Progenitor cell of endocrine pancreas (in vitro differentiated cells): ENCODE data around the gene SLC9B1. TPM values are rescaled to one million over a fixed set of nuclear protein-coding genes. Genes with fewer than 3 reads are reported as not detected.
A peak's percentile ranks its signal among the peaks of the same experiment; 100 is the strongest.

Experiments
- DNase-seq: peaks from one replicate; pipeline ENCODE4 v3.0.0; 2021; ENCODE audit warnings: low spot score; ENCODE audit not compliant: unreplicated experiment
- H3K27ac Mint-ChIP-seq: 2 replicates; pipeline ENCODE4 v1.8.0; 2021; ENCODE audit warnings: mild to moderate bottlenecking, moderate library complexity, mixed read lengths
- H3K27me3 Mint-ChIP-seq: 2 replicates; pipeline ENCODE4 v1.8.0; 2021; ENCODE audit warnings: mixed read lengths
- H3K36me3 Mint-ChIP-seq: 2 replicates; pipeline ENCODE4 v1.8.0; 2022; ENCODE audit warnings: mixed read lengths; ENCODE audit not compliant: insufficient read depth
- H3K4me1 Mint-ChIP-seq: 2 replicates; pipeline ENCODE4 v1.8.0; 2021; ENCODE audit warnings: low read depth, mixed read lengths
- H3K4me3 Mint-ChIP-seq: 2 replicates; pipeline ENCODE4 v1.8.0; 2021; ENCODE audit warnings: low read depth, mild to moderate bottlenecking, moderate library complexity, mixed read lengths
- H3K9me3 Mint-ChIP-seq: 2 replicates; pipeline ENCODE4 v1.8.0; 2021; ENCODE audit warnings: low read depth, mixed read lengths
- CTCF ChIP-seq: fragments of 200-600 bp; sonication (generic); IDR thresholded peaks from one replicate; pipeline ENCODE4 v1.5.0; 2021; ENCODE audit warnings: antibody characterized with exemption, mild to moderate bottlenecking; ENCODE audit not compliant: unreplicated experiment
- long read RNA-seq: library from polyadenylated mRNA; unstranded; transcript quantifications from one replicate; pipeline ENCODE4 v2.0.0, GENCODE V29; 2020
- total RNA-seq: library from RNA; stranded (reverse); gene quantifications from 2 replicates; pipeline ENCODE4 v1.2.1, GENCODE V29; 2021

Gene SLC9B1
- 0.75 and 0.79 TPM in 2 replicates for total RNA-seq
- long read RNA-seq, partial matches to known transcripts = 0 of 3 reads
- long read RNA-seq, other reads (novel, unspliced or antisense) = 3 of 3 reads

DNA sequence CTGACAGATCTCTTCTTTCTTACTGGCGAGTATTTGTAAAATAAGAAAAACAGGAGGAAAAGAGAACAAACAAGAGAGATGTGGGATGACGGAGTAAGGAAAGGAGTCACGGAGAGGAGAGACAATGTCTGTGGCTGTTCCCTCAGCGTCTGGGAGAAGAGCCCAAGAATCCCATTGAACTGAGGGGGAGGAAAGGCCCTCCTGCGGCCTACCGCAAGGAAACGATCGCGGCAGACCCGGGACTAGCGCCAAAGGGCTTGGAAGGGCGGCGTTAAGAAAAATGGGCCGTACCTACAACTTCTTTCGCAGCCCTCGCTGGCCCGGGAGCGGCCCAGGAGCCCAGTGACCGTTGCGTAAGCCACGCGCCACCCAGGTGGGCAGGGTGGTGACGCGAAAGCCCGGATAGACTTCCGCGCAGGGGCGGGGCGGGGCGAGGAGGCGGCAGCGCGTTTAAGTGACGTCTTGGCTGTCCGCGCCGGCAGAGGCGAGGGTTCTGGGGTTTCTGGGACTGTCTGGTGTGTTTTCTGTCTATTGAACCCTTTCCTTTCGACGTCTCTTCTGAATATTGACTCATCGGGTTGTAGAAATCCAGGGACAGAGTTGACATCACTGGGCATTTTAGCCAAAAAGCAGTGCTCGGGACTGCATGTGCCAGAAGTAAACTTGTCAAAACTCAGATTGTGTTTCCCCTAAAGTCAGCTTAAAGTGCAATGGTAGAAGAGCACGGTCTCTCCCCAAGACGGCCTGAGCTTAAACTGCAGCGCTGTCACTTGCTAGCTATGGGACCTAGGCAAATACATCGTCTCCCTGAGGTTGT is at the start of gene SLC9B1:
TSS of gene SLC9B1 (minus strand) at position 398 of the 817 bp plus-strand sequence. CDS start 27,994 bp downstream, outside the sequence.
- H3K27ac Mint-ChIP-seq = peak within 1 kb of the TSS; percentile 99
- DNase-seq = peak; percentile 86

GRCh38 chr4:103067841-103068547 is 48.5 kb upstream of the SLC9B1 start:
- H3K27ac Mint-ChIP-seq = no peak overlapping the region
- no peak for TF ChIP-seq CTCF
- DNase-seq = no peak
- no peak overlapping the region for H3K4me3 Mint-ChIP-seq
- H3K4me1 Mint-ChIP-seq = no peaks in the 10 kb centered on the region
- H3K36me3 Mint-ChIP-seq = no peaks in the 10 kb centered on the region
- H3K27me3 Mint-ChIP-seq = no peaks in the 10 kb centered on the region
- no peaks in the 10 kb centered on the region for H3K9me3 Mint-ChIP-seq

More for the DNA sequence above, at the start of gene SLC9B1:
- Mint-ChIP-seq H3K27me3 (no peaks in the 10 kb centered on the region), H3K36me3 (no peaks in the 10 kb centered on the region), H3K4me1 (peaks cover 11% of the 10 kb centered on the region), H3K9me3 (no peaks in the 10 kb centered on the region), H3K4me3 (peak within 1 kb of the TSS; percentile 85)
- TF ChIP-seq CTCF = no peak

DNA sequence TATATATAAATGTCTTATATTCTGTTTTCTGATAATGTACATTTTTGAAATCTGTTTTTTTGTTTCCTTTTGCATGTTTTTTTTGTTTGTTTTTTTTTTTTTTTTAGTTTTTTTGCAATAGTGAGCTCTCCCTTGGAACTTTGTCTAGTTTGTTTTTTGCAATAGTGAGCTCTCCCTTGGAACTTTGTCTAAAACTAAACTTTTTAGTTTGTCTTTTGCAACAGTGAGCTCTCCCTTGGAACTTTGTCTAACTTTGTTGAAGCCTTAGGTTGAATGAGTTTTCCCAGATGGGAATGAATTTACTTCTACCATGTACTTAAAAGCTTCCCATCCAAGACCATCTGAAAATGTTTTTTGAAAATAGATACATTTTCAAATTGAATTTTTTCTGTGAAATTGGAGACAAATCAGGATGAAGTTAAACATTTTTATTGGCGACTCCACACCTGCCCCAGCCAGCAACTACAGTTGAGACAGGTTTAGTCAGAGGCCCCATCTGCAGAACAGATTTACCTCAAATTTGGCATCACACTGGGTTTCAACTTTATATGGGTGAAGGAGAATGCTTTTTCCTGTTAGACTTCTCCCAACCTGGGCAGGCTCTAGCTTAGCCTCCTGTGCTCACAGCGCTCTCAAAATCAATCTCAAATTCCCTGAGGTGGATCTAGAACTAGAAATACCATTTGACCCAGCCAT is 41.1 kb upstream of the SLC9B1 start:
- Mint-ChIP-seq H3K4me3 (no peak overlapping the region), H3K27me3 (no peaks in the 10 kb centered on the region), H3K36me3 (no peaks in the 10 kb centered on the region), H3K4me1 (no peaks in the 10 kb centered on the region), H3K9me3 (no peaks in the 10 kb centered on the region), H3K27ac (no peak overlapping the region)
- TF ChIP-seq CTCF = no peak
- no peak for DNase-seq

DNA sequence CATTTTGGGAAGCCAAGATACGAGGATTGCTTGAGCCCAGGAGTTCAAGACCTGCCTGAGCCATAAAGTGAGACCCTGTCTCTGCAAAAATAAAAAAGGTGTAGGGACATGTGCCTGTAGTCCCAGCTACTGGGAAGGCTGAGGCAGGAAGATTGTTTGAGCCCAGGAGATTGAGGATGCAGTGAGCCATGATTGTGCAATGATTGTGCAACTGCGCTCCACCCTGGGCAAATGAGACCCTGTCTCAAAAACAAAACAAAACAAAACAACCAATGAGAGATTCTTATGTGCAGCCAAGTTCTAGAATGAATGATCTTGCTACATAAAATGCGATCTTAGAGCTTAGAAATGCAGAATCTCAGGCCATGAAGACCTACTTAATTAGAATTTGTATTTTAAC is 34.5 kb upstream of the SLC9B1 start:
- DNase-seq = no peak
- no peak overlapping the region for H3K4me3 Mint-ChIP-seq
- no peak overlapping the region for H3K27ac Mint-ChIP-seq
- H3K36me3 Mint-ChIP-seq = no peaks in the 10 kb centered on the region
- no peaks in the 10 kb centered on the region for H3K9me3 Mint-ChIP-seq
- no peaks in the 10 kb centered on the region for H3K27me3 Mint-ChIP-seq
- H3K4me1 Mint-ChIP-seq = no peaks in the 10 kb centered on the region
- TF ChIP-seq CTCF = no peak

DNA sequence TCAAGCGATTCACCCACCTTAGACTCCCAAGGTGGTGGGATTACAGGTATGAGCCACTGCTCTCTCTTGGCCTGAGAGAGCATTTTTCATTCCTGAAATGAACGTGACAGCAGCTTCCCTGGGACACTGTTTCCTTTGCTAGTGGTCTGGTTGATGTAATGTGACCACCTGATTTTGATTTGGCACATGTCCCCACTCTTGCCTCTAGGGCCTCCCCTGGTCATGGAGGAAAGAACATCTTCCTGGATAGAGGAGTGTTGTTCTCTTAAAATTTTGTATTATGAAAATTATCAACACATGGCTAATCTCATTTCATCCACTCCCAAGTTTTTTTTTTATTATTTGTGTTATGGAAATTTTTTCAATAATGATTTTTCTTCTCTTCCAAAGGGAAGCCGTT is 33.3 kb upstream of the SLC9B1 start:
- Mint-ChIP-seq H3K27ac (no peak overlapping the region), H3K36me3 (no peaks in the 10 kb centered on the region), H3K9me3 (no peaks in the 10 kb centered on the region), H3K27me3 (no peaks in the 10 kb centered on the region), H3K4me1 (no peaks in the 10 kb centered on the region), H3K4me3 (no peak overlapping the region)
- DNase-seq = no peak
- TF ChIP-seq CTCF = no peak
